ENCODE data around the gene ATP5PD. TPM values are rescaled to one million over a fixed set of nuclear protein-coding genes. Genes with fewer than 3 reads are reported as not detected.

Gene ATP5PD
- total and polyA plus RNA-seq, 2 of the 8 experiments (the other 6 are each of a cell fraction or from before 2014, with no cell fraction given): 335 to 407 TPM

GRCh38 chr17:75077072-75077495 lies 30.3 kb upstream of the ATP5PD start:
- Histone ChIP-seq H3K9ac (replicated peaks in 1 of 4; ENCODE audit: extremely low read depth in 1 of 4, low read depth in 3 of 4, low read length in 3 of 4) (no peak overlapping the region), H4K8ac (ENCODE audit: extremely low read depth, insufficient read depth, low read length) (peak overlapping the region; percentile 5; the same call in 1 of the 2 replicates), H2AFZ (ENCODE audit: low read length) (no peak overlapping the region), H3K27ac (ENCODE audit: low read depth, low read length) (no peak overlapping the region), H3K56ac (replicated peaks; ENCODE audit: insufficient read length, low read depth, low read length) (no peak overlapping the region), H3K4me1 (replicated peaks in 1 of 4; ENCODE audit: control insufficient read depth in 3 of 4, insufficient read depth in 4 of 4, low read length in 3 of 4) (peaks cover 0 to 13% (median 5%) of the 10 kb centered on the region in 4 experiments; a peak in 4 of 7 replicates), H2BK120ac (replicated peaks; ENCODE audit: low read depth, low read length) (no peak overlapping the region), H3K23me2 (ENCODE audit: low read depth, low read length) (no peaks in the 10 kb centered on the region), H3K27me3 (replicated peaks in 1 of 4; ENCODE audit: control insufficient read depth in 3 of 4, extremely low read depth in 1 of 4, insufficient read depth in 3 of 4, low read length in 3 of 4) (no peaks in the 10 kb centered on the region), H3K14ac (ENCODE audit: insufficient read length) (no peak overlapping the region), H3K23ac (ENCODE audit: insufficient read length) (no peak overlapping the region), H2BK15ac (ENCODE audit: low read length) (peak overlapping the region; percentile 97; the same call in 1 of the 2 replicates), H3K36me3 (ENCODE audit: control insufficient read depth in 2 of 4, insufficient read depth in 4 of 4, low read length in 3 of 4) (no peaks in the 10 kb centered on the region), H2AK5ac (ENCODE audit: low read depth, low read length) (no peak overlapping the region; the same call in 1 of the 2 replicates), H2BK20ac (ENCODE audit: low read length) (no peak overlapping the region), H4K91ac (replicated peaks; ENCODE audit: insufficient read length, low read length) (peak overlapping the region; percentile 81), H4K20me1 (replicated peaks in 1 of 2; ENCODE audit: control insufficient read depth in 1 of 2, insufficient read depth in 2 of 2, low read length in 2 of 2) (no peaks in the 10 kb centered on the region), H3K4ac (replicated peaks; ENCODE audit: insufficient read length, low read depth, low read length) (no peak overlapping the region), H4K5ac (ENCODE audit: insufficient read length, low read depth, low read length) (peak overlapping the region; percentile 26), H3K79me2 (ENCODE audit: control insufficient read depth in 1 of 2, insufficient read depth in 2 of 2, low read length in 2 of 2) (no peaks in the 10 kb centered on the region), H3K4me2 (ENCODE audit: insufficient read depth in 1 of 2, low read depth in 2 of 2, low read length in 2 of 2) (no peak overlapping the region), H3K18ac (ENCODE audit: extremely low read depth, low read length) (no peak overlapping the region), H2BK12ac (ENCODE audit: low read depth, low read length) (peak overlapping the region; percentile 80; the same call in 1 of the 2 replicates), H2BK5ac (ENCODE audit: low read depth, low read length) (peak overlapping the region; percentile 56; the same call in 1 of the 2 replicates), H3K9me3 (ENCODE audit: insufficient read depth in 2 of 2, low read depth in 1 of 2, low read length in 1 of 2) (no peaks in the 10 kb centered on the region), H3K79me1 (ENCODE audit: low read depth, low read length) (no peaks in the 10 kb centered on the region), H3K4me3 (ENCODE audit: extremely low read depth in 1 of 4, insufficient read depth in 2 of 4, low read depth in 3 of 4, low read length in 4 of 4) (no peak overlapping the region; a peak in 1 of 8 replicates)
- 80% methylated on average over 26 of the region's 30 CpGs; no CpG with 5 or more reads in 1 of the 2 experiments for WGBS, 2 experiments (ENCODE audit: extremely low coverage in 1 of 2, insufficient coverage in 1 of 2, insufficient read length in 1 of 2, insufficient replicate concordance in 2 of 2, low coverage in 1 of 2, low lambda C conversion rate in 2 of 2, missing lambda C conversion rate in 1 of 2)
- no peak for FAIRE-seq
- ChIA-PET POLR2A (ENCODE audit: partially characterized antibody) (interaction anchor here (1.1 to 4.4 kb wide), 3 partner anchors 10 to 41 kb away, joined by 3 to 25 read pairs (median 3); no protein-coding TSS in a partner anchor), CTCF (ENCODE audit: partially characterized antibody) (interaction anchor here (0.8 to 7.6 kb wide), 9 partner anchors 10 to 43 kb away, joined by 3 to 45 read pairs (median 5); partner anchors contain the start of gene SLC16A5)
- no peak for DNase-seq (ENCODE audit: low read depth in 1 of 2, low spot score in 2 of 2)
- TF ChIP-seq CEBPB (IDR thresholded peaks at IDR 0.05; ENCODE audit: low read depth, low read length) (no peak), TAF7 (optimal IDR thresholded peaks at IDR 0.05; ENCODE audit: borderline replicate concordance, low read depth, low read length) (no peak), BACH1 (IDR thresholded peaks at IDR 0.05; ENCODE audit: low read length) (no peak), JUN (IDR thresholded peaks at IDR 0.05; ENCODE audit: low read depth, low read length) (no peak), SP4 (IDR thresholded peaks at IDR 0.05; ENCODE audit: low read length) (no peak), CTBP2 (IDR thresholded peaks at IDR 0.05; ENCODE audit: borderline replicate concordance, insufficient read depth, insufficient read length, low read length) (no peak), SUZ12 (IDR thresholded peaks at IDR 0.05; ENCODE audit: low read length) (no peak), EGR1 (IDR thresholded peaks at IDR 0.05; ENCODE audit: borderline replicate concordance, low read depth, low read length) (no peak), NRF1 (IDR thresholded peaks at IDR 0.05; ENCODE audit: low read depth, low read length) (no peak), FOSL1 (IDR thresholded peaks at IDR 0.05; ENCODE audit: insufficient read depth, low read depth, low read length) (no peak), YY1 (IDR thresholded peaks at IDR 0.05; ENCODE audit: low read depth, low read length) (no peak), SIN3A (conservative IDR thresholded peaks at IDR 0.05 in 1 of 2, IDR thresholded peaks at IDR 0.05 in 1 of 2; ENCODE audit: low read depth in 1 of 2, low read length in 2 of 2) (no peak)
- TF ChIP-seq, protein P1, sequence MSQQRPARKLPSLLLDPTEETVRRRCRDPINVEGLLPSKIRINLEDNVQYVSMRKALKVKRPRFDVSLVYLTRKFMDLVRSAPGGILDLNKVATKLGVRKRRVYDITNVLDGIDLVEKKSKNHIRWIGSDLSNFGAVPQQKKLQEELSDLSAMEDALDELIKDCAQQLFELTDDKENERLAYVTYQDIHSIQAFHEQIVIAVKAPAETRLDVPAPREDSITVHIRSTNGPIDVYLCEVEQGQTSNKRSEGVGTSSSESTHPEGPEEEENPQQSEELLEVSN (IDR thresholded peaks at IDR 0.05): no peak
